PC-9 (cell line): ENCODE results near the gene ISX. TPM values are rescaled to one million over a fixed set of nuclear protein-coding genes. Genes with fewer than 3 reads are reported as not detected.

Experiments used
- BruUV-seq: library from RNA; stranded (reverse); fragments of 400-500 nt; replicated peaks from 2 replicates; lab custom pipeline; 2021; lab: Mats Ljungman, UMichigan
- CTCF ChIA-PET: fragments of 300-600 bp; sonication (Branson Sonifier 250); formaldehyde crosslinking; loops from one replicate; lab custom pipeline; 2022; ENCODE audit warnings: antibody characterized with exemption; lab: Charles Lee
- POLR2A ChIA-PET: fragments of 300-600 bp; sonication (Branson Sonifier 250); formaldehyde crosslinking; loops from one replicate; lab custom pipeline; 2022; ENCODE audit warnings: antibody characterized with exemption; ENCODE audit not compliant: unreplicated experiment; lab: Charles Lee
- DNase-seq, 2 experiments: peaks; one replicate each; pipeline versions ENCODE4 v3.0.0 to v3.0.0-alpha.2; 2015 to 2022; ENCODE audit warnings: mixed read lengths in 1 of 2
- H2AFZ ChIP-seq: fragments of 200-600 bp; sonication (generic); 2 replicates; pipeline ENCODE4 v1.8.1; 2017; ENCODE audit warnings: antibody characterized with exemption
- H3F3A ChIP-seq: fragments of 200-600 bp; sonication (generic); 2 replicates; pipeline ENCODE4 v1.8.1; 2017; ENCODE audit warnings: antibody characterized with exemption, mild to moderate bottlenecking, low read depth; ENCODE audit not compliant: insufficient read depth
- H3K27ac ChIP-seq: fragments of 200-600 bp; sonication (generic); 2 replicates; pipeline ENCODE4 v1.6.1; 2016; ENCODE audit warnings: mixed run types
- H3K27me3 ChIP-seq: fragments of 200-600 bp; sonication (generic); 2 replicates; pipeline ENCODE4 v1.6.1; 2016; ENCODE audit warnings: low read depth, mixed run types; ENCODE audit not compliant: insufficient read depth
- H3K36me3 ChIP-seq: fragments of 200-600 bp; sonication (generic); 2 replicates; pipeline ENCODE4 v1.6.1; 2016; ENCODE audit warnings: low read depth, mixed run types
- H3K4me1 ChIP-seq: fragments of 200-600 bp; sonication (generic); replicated peaks from 2 replicates; pipeline ENCODE4 v1.6.1; 2016; ENCODE audit warnings: mixed run types; ENCODE audit not compliant: insufficient read depth
- H3K4me2 ChIP-seq: fragments of 200-600 bp; sonication (generic); 2 replicates; pipeline ENCODE4 v1.6.1; 2017; ENCODE audit warnings: mixed run types
- H3K4me3 ChIP-seq: fragments of 200-600 bp; sonication (generic); 2 replicates; pipeline ENCODE4 v1.6.1; 2016; ENCODE audit warnings: mixed run types
- H3K79me2 ChIP-seq: fragments of 200-600 bp; sonication (generic); 2 replicates; pipeline ENCODE4 v1.6.1; 2017; ENCODE audit warnings: low read depth, mixed run types
- H3K9me2 ChIP-seq: fragments of 200-600 bp; sonication (generic); 2 replicates; pipeline ENCODE4 v1.8.1; 2017; ENCODE audit warnings: mild to moderate bottlenecking; ENCODE audit not compliant: insufficient read depth
- H3K9me3 ChIP-seq: fragments of 200-600 bp; sonication (generic); 2 replicates; pipeline ENCODE4 v1.8.1; 2016; ENCODE audit warnings: low read depth; ENCODE audit not compliant: insufficient read depth
- H4K20me1 ChIP-seq: fragments of 200-600 bp; sonication (generic); 2 replicates; pipeline ENCODE4 v1.8.1; 2017; ENCODE audit not compliant: insufficient read depth
- EZH2 ChIP-seq: fragments of 200-600 bp; sonication (generic); IDR thresholded peaks from 2 replicates; pipeline ENCODE4 v1.8.0; 2017; ENCODE audit warnings: antibody characterized with exemption, low read depth
- intact Hi-C: fragments of 100-400 bp; cut with micrococcal nuclease; formaldehyde crosslinking; loops from one replicate; pipeline ENCODE4 v1.10.0; 2022; ENCODE audit not compliant: unreplicated experiment
- total RNA-seq: library from RNA; stranded (reverse); gene quantifications from 2 replicates; pipeline ENCODE4 v1.2.3, GENCODE V29; 2021
- TF ChIP-seq, protein P1 (sequence below): fragments of 200-600 bp; sonication (generic); conservative IDR thresholded peaks from 2 replicates; pipeline ENCODE4 v1.6.1; 2017; ENCODE audit warnings: mixed run types, antibody characterized with exemption, mild to moderate bottlenecking, moderate library complexity

ISX gene
- total RNA-seq, 1 experiment from 2014 or later, result not detected

DNA sequence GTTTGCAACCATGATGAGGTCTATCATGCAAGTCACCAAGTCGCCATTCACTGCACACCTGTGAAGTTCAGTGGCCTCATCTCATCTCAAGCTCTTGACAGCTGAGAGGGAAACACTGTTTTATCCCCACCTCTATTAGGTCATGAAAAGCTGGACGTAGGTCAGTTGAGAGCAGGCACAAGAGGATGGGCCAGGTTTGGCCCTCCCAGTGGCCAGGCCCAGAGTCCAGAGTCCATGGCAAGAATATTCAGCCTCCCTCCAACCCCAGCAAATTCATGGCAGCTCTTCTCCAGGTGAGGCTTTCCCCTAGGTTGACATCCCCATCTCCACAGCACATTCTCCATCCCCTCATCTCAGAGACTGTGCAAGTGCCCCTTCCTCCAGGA lies 22.0 kb upstream of the ISX start:
- H4K20me1 ChIP-seq, result no peaks in the 10 kb centered on the region
- no peak overlapping the region for H3K4me3 ChIP-seq
- no peaks in the 10 kb centered on the region for H3K36me3 ChIP-seq
- no peaks in the 10 kb centered on the region for H3K79me2 ChIP-seq
- TF ChIP-seq, protein P1, sequence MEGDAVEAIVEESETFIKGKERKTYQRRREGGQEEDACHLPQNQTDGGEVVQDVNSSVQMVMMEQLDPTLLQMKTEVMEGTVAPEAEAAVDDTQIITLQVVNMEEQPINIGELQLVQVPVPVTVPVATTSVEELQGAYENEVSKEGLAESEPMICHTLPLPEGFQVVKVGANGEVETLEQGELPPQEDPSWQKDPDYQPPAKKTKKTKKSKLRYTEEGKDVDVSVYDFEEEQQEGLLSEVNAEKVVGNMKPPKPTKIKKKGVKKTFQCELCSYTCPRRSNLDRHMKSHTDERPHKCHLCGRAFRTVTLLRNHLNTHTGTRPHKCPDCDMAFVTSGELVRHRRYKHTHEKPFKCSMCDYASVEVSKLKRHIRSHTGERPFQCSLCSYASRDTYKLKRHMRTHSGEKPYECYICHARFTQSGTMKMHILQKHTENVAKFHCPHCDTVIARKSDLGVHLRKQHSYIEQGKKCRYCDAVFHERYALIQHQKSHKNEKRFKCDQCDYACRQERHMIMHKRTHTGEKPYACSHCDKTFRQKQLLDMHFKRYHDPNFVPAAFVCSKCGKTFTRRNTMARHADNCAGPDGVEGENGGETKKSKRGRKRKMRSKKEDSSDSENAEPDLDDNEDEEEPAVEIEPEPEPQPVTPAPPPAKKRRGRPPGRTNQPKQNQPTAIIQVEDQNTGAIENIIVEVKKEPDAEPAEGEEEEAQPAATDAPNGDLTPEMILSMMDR, result no peak
- TF ChIP-seq EZH2, result no peak
- BruUV-seq, result no TSS peak
- no peaks in the 10 kb centered on the region for H3K4me1 ChIP-seq
- H3K4me2 ChIP-seq, result no peak overlapping the region
- POLR2A ChIA-PET, result no interaction called here
- H3K27ac ChIP-seq, result no peak overlapping the region
- H3K9me2 ChIP-seq, result no peaks in the 10 kb centered on the region
- H3F3A ChIP-seq, result no peaks in the 10 kb centered on the region
- CTCF ChIA-PET, result interaction anchor here (0.9 kb wide), 1 partner anchor 294 kb away, joined by 3 read pairs; no protein-coding TSS in a partner anchor
- no peak overlapping the region for H2AFZ ChIP-seq
- H3K27me3 ChIP-seq, result peaks cover 51% of the 10 kb centered on the region
- intact Hi-C loops, result no loop called here
- DNase-seq, result no peak
- H3K9me3 ChIP-seq, result no peaks in the 10 kb centered on the region

DNA sequence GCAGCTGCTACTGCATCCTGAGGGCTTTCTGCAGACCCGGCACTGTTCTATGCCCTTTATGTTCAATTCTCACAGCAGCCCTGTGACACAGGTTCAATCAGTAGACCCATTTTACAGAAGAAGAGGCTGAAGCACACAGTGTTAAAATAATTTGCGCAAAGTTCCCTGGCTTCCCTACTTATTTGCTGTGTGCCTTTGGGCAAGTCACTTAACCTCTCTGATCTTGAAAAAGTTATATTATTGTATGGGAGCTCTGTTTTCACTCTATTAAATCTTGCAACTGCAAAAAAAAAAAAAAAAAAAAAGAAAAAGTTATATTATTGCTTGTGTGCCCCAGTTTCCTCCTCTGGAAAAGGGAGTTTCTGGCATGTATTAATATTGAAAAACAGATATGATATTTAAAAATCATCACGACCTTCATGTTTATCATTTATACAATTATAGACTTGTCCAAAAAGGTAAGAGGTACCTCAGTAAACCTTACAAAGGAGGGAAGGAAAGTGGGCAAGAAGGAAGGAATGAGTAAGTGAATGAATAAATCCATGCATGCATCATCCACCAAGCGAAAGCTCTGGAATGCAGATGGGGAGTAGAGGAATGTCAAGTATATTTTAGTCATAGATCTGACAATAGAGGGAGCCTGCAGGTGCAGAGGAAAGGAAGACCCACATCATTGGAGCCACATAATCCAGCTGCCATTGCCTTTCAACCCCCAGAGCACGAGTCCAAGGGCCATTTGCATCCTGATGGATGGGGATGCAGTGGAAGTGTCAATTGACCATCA lies 21.2 kb upstream of the ISX start:
- intact Hi-C loops, result no loop called here
- CTCF ChIA-PET, result no interaction called here
- no peak for DNase-seq

DNA sequence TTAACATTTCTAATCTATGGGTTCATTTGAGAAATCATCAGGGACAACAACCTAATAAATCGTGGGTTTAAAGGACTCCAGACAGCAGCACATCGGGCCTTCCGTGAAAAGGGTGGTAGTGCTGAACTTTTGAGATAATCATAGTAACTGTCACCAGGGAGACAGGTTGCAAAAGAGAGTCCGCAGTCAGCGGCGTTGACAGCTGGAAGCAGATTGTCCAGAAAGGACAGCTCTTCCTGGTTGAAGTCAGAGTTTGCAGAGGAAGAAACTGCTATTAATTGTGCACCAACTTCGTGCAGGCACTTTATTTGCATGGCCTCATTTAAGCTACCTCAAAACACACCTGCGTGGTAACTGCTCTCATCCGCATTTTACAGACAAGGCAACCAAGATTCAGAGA lies 20.5 kb upstream of the ISX start:
- Histone ChIP-seq H2AFZ (no peak overlapping the region), H3K27me3 (peaks cover 45% of the 10 kb centered on the region), H3K4me1 (no peaks in the 10 kb centered on the region), H4K20me1 (no peaks in the 10 kb centered on the region), H3K4me3 (no peak overlapping the region), H3K9me3 (no peaks in the 10 kb centered on the region), H3K79me2 (no peaks in the 10 kb centered on the region), H3F3A (no peaks in the 10 kb centered on the region), H3K27ac (no peak overlapping the region), H3K4me2 (no peak overlapping the region), H3K9me2 (no peaks in the 10 kb centered on the region), H3K36me3 (no peaks in the 10 kb centered on the region)
- BruUV-seq, result no TSS peak
- DNase-seq, result no peak
- TF ChIP-seq, protein P1, result no peak
- TF ChIP-seq EZH2, result no peak
- ChIA-PET CTCF (no interaction called here), POLR2A (no interaction called here)
- intact Hi-C loops, result no loop called here

More for the DNA sequence above, 21.2 kb upstream of the ISX start:
- Histone ChIP-seq H2AFZ (no peak overlapping the region), H3K4me2 (no peak overlapping the region), H4K20me1 (no peaks in the 10 kb centered on the region), H3K9me2 (no peaks in the 10 kb centered on the region), H3K27ac (no peak overlapping the region), H3K4me3 (no peak overlapping the region), H3F3A (no peaks in the 10 kb centered on the region), H3K4me1 (no peaks in the 10 kb centered on the region), H3K36me3 (no peaks in the 10 kb centered on the region), H3K9me3 (no peaks in the 10 kb centered on the region), H3K79me2 (no peaks in the 10 kb centered on the region), H3K27me3 (peaks cover 51% of the 10 kb centered on the region)
- no TSS peak for BruUV-seq
- TF ChIP-seq EZH2, result no peak
- TF ChIP-seq, protein P1, result no peak
- POLR2A ChIA-PET, result no interaction called here
